IPS DF 6.9 (cell line): Measurements from ENCODE around the gene OR51B6.
"Not testable (repeated sequence)": the region's sequence is repeated elsewhere in the genome, so short reads cannot be mapped to it uniquely, and the experiment has no call there.

Source experiments
- DNase-seq: peaks from one replicate; pipeline ENCODE4 v3.0.0-alpha.2; 2013; ENCODE audit warnings: low read depth, low spot score
- H3K27ac ChIP-seq: one replicate; pipeline ENCODE4 v1.5.1; 2013; ENCODE audit warnings: low read length, control low read depth
- H3K27me3 ChIP-seq: 2 replicates; pipeline ENCODE4 v1.6.1; 2013; ENCODE audit warnings: mild to moderate bottlenecking, low read length; ENCODE audit not compliant: control insufficient read depth, insufficient read depth
- H3K36me3 ChIP-seq: 2 replicates; pipeline ENCODE4 v1.6.1; 2013; ENCODE audit warnings: low read length; ENCODE audit not compliant: control insufficient read depth, insufficient read depth
- H3K4me1 ChIP-seq: 2 replicates; pipeline ENCODE4 v1.6.1; 2013; ENCODE audit warnings: low read length; ENCODE audit not compliant: control insufficient read depth, insufficient read depth
- H3K4me3 ChIP-seq: 2 replicates; pipeline ENCODE4 v1.5.1; 2013; ENCODE audit warnings: mild to moderate bottlenecking, low read length
- H3K9me3 ChIP-seq: 2 replicates; pipeline ENCODE4 v1.6.1; 2013; ENCODE audit warnings: low read length, inconsistent platforms; ENCODE audit not compliant: control insufficient read depth, insufficient read depth
- whole genome bisulfite sequencing: extraction: QIAGEN DNeasy Blood & Tissue Kit; methylation state at CpG from one replicate; pipeline ENCODE4 v1.1.7; 2013; ENCODE audit warnings: mixed read lengths, missing lambda C conversion rate; ENCODE audit not compliant: insufficient read length, insufficient coverage; 5-methylcytosine and 5-hydroxymethylcytosine counted together

Gene OR51B6, protein sequence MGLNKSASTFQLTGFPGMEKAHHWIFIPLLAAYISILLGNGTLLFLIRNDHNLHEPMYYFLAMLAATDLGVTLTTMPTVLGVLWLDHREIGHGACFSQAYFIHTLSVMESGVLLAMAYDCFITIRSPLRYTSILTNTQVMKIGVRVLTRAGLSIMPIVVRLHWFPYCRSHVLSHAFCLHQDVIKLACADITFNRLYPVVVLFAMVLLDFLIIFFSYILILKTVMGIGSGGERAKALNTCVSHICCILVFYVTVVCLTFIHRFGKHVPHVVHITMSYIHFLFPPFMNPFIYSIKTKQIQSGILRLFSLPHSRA

GRCh38 chr11:5351208-5351607 is at the start of gene OR51B6:
Gene OR51B6 (plus strand): TSS chr11:5351508. CDS start chr11:5351508, 0 bp downstream.
- Histone ChIP-seq H3K27me3 (no peaks in the 10 kb centered on the region), H3K36me3 (no peaks in the 10 kb centered on the region), H3K27ac (no peak within 1 kb of the TSS), H3K4me1 (no peaks in the 10 kb centered on the region), H3K4me3 (no peak within 1 kb of the TSS), H3K9me3 (no peaks in the 10 kb centered on the region)
- no peak for DNase-seq
- 100% methylated on average over 1 of the region's 1 CpG for WGBS

DNA sequence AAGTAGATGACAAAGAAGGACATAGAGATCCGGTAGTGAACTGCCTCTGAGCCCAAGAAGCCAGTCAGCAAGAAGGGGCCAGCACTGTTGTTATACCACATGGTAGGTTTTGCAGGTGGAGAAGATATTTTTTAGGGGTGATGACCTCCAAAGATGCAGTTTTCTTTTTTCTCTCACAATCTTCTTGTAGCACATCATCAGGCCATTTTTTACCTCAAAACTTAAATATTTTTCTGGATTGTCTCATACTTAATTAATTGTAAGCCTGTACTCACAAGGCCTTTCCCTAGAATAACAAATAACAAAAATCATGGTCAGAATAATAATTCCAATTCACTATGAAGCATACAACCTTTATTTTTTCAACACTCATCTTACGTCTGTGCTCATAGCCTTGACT is 49.5 kb upstream of the OR51B6 start, which contains the start of gene OR51B4:
Gene OR51B4, minus strand, starts transcription at position 101 of the 400 bp plus-strand sequence. Its CDS starts 0 bp downstream, at position 101.
- WGBS = no CpG with 5 or more reads among the region's 2 CpGs

GRCh38 chr11:5303626-5304025 is 47.7 kb upstream of the OR51B6 start:
- no peak overlapping the region for H3K27ac ChIP-seq
- no peaks in the 10 kb centered on the region for H3K27me3 ChIP-seq
- DNase-seq = no peak
- WGBS = no CpG with 5 or more reads among the region's 5 CpGs
- H3K4me1 ChIP-seq = no peaks in the 10 kb centered on the region
- no peaks in the 10 kb centered on the region for H3K9me3 ChIP-seq
- no peaks in the 10 kb centered on the region for H3K36me3 ChIP-seq
- H3K4me3 ChIP-seq = no peak overlapping the region

More for the DNA sequence above, 49.5 kb upstream of the OR51B6 start, which contains the start of gene OR51B4:
- Histone ChIP-seq H3K4me3 (no peak within 1 kb of the TSS), H3K36me3 (no peaks in the 10 kb centered on the region), H3K27ac (no peak within 1 kb of the TSS), H3K4me1 (no peaks in the 10 kb centered on the region), H3K27me3 (no peaks in the 10 kb centered on the region), H3K9me3 (no peaks in the 10 kb centered on the region)
- DNase-seq = no peak

- WGBS = no CpG with 5 or more reads among the region's 1 CpG
- Histone ChIP-seq H3K4me1 (no peaks in the 10 kb centered on the region), H3K9me3 (no peaks in the 10 kb centered on the region), H3K4me3 (no peak overlapping the region), H3K36me3 (no peaks in the 10 kb centered on the region), H3K27ac (no peak overlapping the region), H3K27me3 (no peaks in the 10 kb centered on the region)
- DNase-seq = no peak
Observed at GRCh38 chr11:5304046-5304445, 47.3 kb upstream of the OR51B6 start.

DNA sequence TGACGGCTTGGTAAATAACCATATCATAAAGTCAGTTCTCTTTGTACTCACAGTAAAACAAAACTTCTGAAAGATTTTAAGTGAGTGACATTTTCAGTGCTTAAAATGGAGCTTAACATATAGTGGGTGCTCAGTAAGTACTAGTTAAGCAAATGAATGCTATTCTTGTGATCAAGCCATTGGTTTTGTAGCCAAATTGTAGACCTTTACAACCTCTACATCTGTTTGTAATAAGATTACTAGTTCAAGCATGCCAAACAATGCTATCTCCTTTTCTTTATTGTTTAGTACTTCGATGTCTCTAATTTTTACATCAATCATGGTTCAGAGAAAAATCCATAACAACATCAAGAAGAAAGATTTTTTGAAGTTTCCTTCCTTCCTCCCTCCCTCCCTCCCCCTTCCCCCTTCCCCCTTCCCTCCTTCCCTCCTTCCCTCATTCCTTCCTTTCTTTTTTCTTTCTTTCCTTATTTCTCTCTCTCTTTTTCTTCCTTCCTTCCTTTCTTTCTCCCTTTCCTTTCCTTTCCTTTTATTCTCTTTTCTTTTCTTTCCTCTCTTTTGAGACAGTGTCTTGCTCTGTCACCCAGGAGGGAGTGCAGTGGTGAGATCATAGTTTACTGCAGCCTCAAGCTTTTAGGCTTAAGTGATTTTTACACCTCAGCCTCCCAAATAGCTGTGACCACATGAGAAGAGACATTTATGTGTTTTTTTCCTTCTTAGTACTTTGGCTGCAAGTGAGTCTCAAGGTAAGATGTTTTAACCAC is 43.9 kb upstream of the OR51B6 start:
- WGBS = no CpG with 5 or more reads among the region's 2 CpGs
- H3K4me3 ChIP-seq = no peak overlapping the region
- H3K36me3 ChIP-seq = no peaks in the 10 kb centered on the region
- no peaks in the 10 kb centered on the region for H3K4me1 ChIP-seq
- no peaks in the 10 kb centered on the region for H3K27me3 ChIP-seq
- H3K27ac ChIP-seq = no peak overlapping the region
- no peak for DNase-seq
- H3K9me3 ChIP-seq = no peaks in the 10 kb centered on the region

- Histone ChIP-seq H3K4me3 (no peak overlapping the region), H3K27ac (no peak overlapping the region), H3K27me3 (no peaks in the 10 kb centered on the region), H3K4me1 (no peaks in the 10 kb centered on the region), H3K36me3 (no peaks in the 10 kb centered on the region), H3K9me3 (no peaks in the 10 kb centered on the region)
- no peak for DNase-seq
- no CpG with 5 or more reads among the region's 1 CpG for WGBS
Observed at GRCh38 chr11:5310423-5310822, 40.9 kb upstream of the OR51B6 start.

- H3K27ac ChIP-seq, H3K27me3 ChIP-seq, H3K36me3 ChIP-seq, H3K4me3 ChIP-seq, DNase-seq, H3K4me1 ChIP-seq, H3K9me3 ChIP-seq: not testable (repeated sequence)
- no CpG with 5 or more reads among the region's 3 CpGs for WGBS
Observed at GRCh38 chr11:5313326-5314023, 37.8 kb upstream of the OR51B6 start.

- Histone ChIP-seq H3K27ac (no peak overlapping the region), H3K4me1 (no peaks in the 10 kb centered on the region), H3K9me3 (no peaks in the 10 kb centered on the region), H3K36me3 (no peaks in the 10 kb centered on the region), H3K27me3 (no peaks in the 10 kb centered on the region), H3K4me3 (no peak overlapping the region)
- WGBS = no CpG with 5 or more reads among the region's 5 CpGs
- no peak for DNase-seq
Observed at GRCh38 chr11:5317292-5317691, 34.0 kb upstream of the OR51B6 start.

GRCh38 chr11:5324197-5324596 is 27.1 kb upstream of the OR51B6 start, which contains the start of gene OR51B2:
Gene OR51B2 (minus strand): TSS chr11:5324297. CDS start chr11:5324297, 0 bp downstream.
- DNase-seq = no peak
- H3K4me1 ChIP-seq = no peaks in the 10 kb centered on the region
- no peaks in the 10 kb centered on the region for H3K36me3 ChIP-seq
- H3K27ac ChIP-seq = no peak within 1 kb of the TSS
- H3K4me3 ChIP-seq = no peak within 1 kb of the TSS
- WGBS = no CpG with 5 or more reads among the region's 3 CpGs
- no peaks in the 10 kb centered on the region for H3K27me3 ChIP-seq
- no peaks in the 10 kb centered on the region for H3K9me3 ChIP-seq

- Histone ChIP-seq H3K27me3 (no peaks in the 10 kb centered on the region), H3K9me3 (no peaks in the 10 kb centered on the region), H3K36me3 (no peaks in the 10 kb centered on the region), H3K4me3 (no peak overlapping the region), H3K4me1 (no peaks in the 10 kb centered on the region), H3K27ac (no peak overlapping the region)
- no peak for DNase-seq
- no CpG with 5 or more reads among the region's 1 CpG for WGBS
Observed at GRCh38 chr11:5335170-5335569, 16.1 kb upstream of the OR51B6 start.
